SK-N-SH treated with all-trans-retinoic acid at 6 μM for 48 hours (cell line): ENCODE results near the gene CIZ1.

Experiments
- ATAC-seq: fragments of 200-7000 bp; cut with Tn5 transposase; 3 replicates; pipeline ENCODE4 v1.9.1; 2020; ENCODE audit warnings: mild to moderate bottlenecking, moderate library complexity
- ARNTL ChIP-seq: fragments of 450-650 bp; formaldehyde crosslinking; IDR thresholded peaks from 2 replicates; pipeline ENCODE4 v1.5.0; 2020; ENCODE audit warnings: low read depth, mild to moderate bottlenecking, moderate library complexity, borderline replicate concordance
- BACH2 ChIP-seq: fragments of 250-450 bp; sonication (Bioruptor Pico); IDR thresholded peaks from 2 replicates; pipeline ENCODE4 v1.9.0; 2021; ENCODE audit warnings: mild to moderate bottlenecking, borderline replicate concordance
- CSDC2 ChIP-seq: fragments of 250-450 bp; sonication (Bioruptor Pico); IDR thresholded peaks from 2 replicates; pipeline ENCODE4 v1.5.0; 2020; ENCODE audit warnings: mild to moderate bottlenecking, moderate library complexity
- ESRRG ChIP-seq: fragments of 250-450 bp; sonication (Bioruptor Pico); IDR thresholded peaks from 2 replicates; pipeline ENCODE4 v1.6.1; 2021; ENCODE audit warnings: mild to moderate bottlenecking
- ISL1 ChIP-seq: fragments of 250-450 bp; sonication (Bioruptor Pico); IDR thresholded peaks from 2 replicates; pipeline ENCODE4 v2.1.2; 2022; ENCODE audit warnings: mild to moderate bottlenecking, moderate library complexity
- OSR1 ChIP-seq: fragments of 250-450 bp; sonication (Bioruptor Pico); IDR thresholded peaks from 2 replicates; pipeline ENCODE4 v1.8.0; 2022; ENCODE audit warnings: moderate library complexity, mild to moderate bottlenecking, inconsistent platforms
- PPARA ChIP-seq: fragments of 250-450 bp; sonication (Bioruptor Pico); IDR thresholded peaks from 2 replicates; pipeline ENCODE4 v1.5.0; 2020; ENCODE audit warnings: mild to moderate bottlenecking, borderline replicate concordance
- SNAI2 ChIP-seq: fragments of 250-450 bp; sonication (Bioruptor Pico); IDR thresholded peaks from 2 replicates; pipeline ENCODE4 v1.5.0; 2020; ENCODE audit warnings: mild to moderate bottlenecking, moderate library complexity
- TCF4 ChIP-seq: fragments of 250-450 bp; sonication (Bioruptor Pico); IDR thresholded peaks from 2 replicates; pipeline ENCODE4 v1.8.0; 2021; ENCODE audit warnings: mild to moderate bottlenecking, moderate library complexity, borderline replicate concordance
- TOX ChIP-seq: fragments of 250-450 bp; sonication (Bioruptor Pico); IDR thresholded peaks from 2 replicates; pipeline ENCODE4 v1.8.0; 2021; ENCODE audit warnings: mild to moderate bottlenecking, moderate library complexity, borderline replicate concordance
- ZC3H10 ChIP-seq: fragments of 250-450 bp; sonication (Bioruptor Pico); IDR thresholded peaks from 2 replicates; pipeline ENCODE4 v1.5.1; 2021; ENCODE audit warnings: mild to moderate bottlenecking, moderate library complexity
- ZFP3 ChIP-seq: fragments of 250-450 bp; sonication (Bioruptor Pico); IDR thresholded peaks from 2 replicates; pipeline ENCODE4 v1.5.0; 2020; ENCODE audit warnings: mild to moderate bottlenecking, moderate library complexity
- ZFP30 ChIP-seq: fragments of 450-650 bp; formaldehyde crosslinking; IDR thresholded peaks from 2 replicates; pipeline ENCODE4 v1.5.0; 2022; ENCODE audit warnings: mild to moderate bottlenecking, moderate library complexity
- ZNF565 ChIP-seq: fragments of 450-650 bp; formaldehyde crosslinking; conservative IDR thresholded peaks from 2 replicates; pipeline ENCODE4 v1.5.0; 2020; ENCODE audit warnings: low read depth, mild to moderate bottlenecking, moderate library complexity
- ZNF70 ChIP-seq: fragments of 450-650 bp; formaldehyde crosslinking; IDR thresholded peaks from 2 replicates; pipeline ENCODE4 v1.5.0; 2020; ENCODE audit warnings: mild to moderate bottlenecking, moderate library complexity
- ZNF8 ChIP-seq: fragments of 450-650 bp; formaldehyde crosslinking; IDR thresholded peaks from 2 replicates; pipeline ENCODE4 v1.5.0; 2020; ENCODE audit warnings: mild to moderate bottlenecking, moderate library complexity
- TF ChIP-seq, protein P1 (sequence below): fragments of 250-450 bp; sonication (Bioruptor Pico); IDR thresholded peaks from 2 replicates; pipeline ENCODE4 v1.5.1; 2020; ENCODE audit warnings: low read depth, mild to moderate bottlenecking, moderate library complexity
- TF ChIP-seq, protein P2 (sequence below): fragments of 250-450 bp; sonication (Bioruptor Pico); IDR thresholded peaks from 2 replicates; pipeline ENCODE4 v1.5.0; 2020; ENCODE audit warnings: mild to moderate bottlenecking, moderate library complexity

Gene CIZ1

DNA sequence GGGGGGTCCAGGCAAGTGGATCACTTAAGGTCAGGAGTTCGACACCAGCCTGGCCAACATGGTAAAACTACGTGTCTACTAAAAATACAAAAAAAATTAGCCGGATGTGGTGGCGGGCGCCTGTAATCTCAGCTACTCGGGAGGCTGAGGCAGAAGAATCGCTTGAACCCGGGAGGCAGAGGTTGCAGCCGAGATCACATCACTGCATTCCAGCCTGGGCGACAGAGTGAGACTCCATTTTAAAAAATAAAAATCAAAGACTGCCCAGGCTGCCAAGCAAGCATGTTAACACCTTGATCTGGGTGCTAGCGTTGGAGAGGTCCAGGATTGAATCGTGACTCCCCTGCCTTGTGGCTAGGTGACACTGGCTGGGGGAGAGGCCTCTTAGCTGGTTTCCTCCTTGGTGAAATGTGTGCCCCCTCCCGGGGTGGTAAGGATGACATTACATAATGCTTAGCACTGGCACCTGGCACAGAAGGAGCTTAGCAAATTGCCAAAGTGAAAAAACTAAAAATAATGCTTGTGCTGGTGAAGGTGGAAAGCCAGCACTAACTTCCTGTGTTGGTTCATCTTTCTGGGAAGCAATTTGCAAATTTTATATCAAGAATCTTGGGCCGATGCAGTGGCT lies 2.2 kb upstream of the CIZ1 start:
- TF ChIP-seq TOX (CRISPR knock-in tag) (no peak), ESRRG (CRISPR knock-in tag) (no peak), SNAI2 (CRISPR knock-in tag) (no peak), ZNF70 (CRISPR knock-in tag) (no peak), PPARA (CRISPR knock-in tag) (no peak), BACH2 (CRISPR knock-in tag) (no peak), ISL1 (no peak), ZNF8 (no peak), ZNF565 (CRISPR knock-in tag) (no peak), ZFP30 (CRISPR knock-in tag) (no peak), ZC3H10 (CRISPR knock-in tag) (no peak), OSR1 (CRISPR knock-in tag) (no peak), CSDC2 (CRISPR knock-in tag) (no peak)
- TF ChIP-seq, protein P1, sequence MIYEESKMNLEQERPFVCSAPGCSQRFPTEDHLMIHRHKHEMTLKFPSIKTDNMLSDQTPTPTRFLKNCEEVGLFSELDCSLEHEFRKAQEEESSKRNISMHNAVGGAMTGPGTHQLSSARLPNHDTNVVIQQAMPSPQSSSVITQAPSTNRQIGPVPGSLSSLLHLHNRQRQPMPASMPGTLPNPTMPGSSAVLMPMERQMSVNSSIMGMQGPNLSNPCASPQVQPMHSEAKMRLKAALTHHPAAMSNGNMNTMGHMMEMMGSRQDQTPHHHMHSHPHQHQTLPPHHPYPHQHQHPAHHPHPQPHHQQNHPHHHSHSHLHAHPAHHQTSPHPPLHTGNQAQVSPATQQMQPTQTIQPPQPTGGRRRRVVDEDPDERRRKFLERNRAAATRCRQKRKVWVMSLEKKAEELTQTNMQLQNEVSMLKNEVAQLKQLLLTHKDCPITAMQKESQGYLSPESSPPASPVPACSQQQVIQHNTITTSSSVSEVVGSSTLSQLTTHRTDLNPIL (CRISPR knock-in tag): no peak
- TF ChIP-seq, protein P2, sequence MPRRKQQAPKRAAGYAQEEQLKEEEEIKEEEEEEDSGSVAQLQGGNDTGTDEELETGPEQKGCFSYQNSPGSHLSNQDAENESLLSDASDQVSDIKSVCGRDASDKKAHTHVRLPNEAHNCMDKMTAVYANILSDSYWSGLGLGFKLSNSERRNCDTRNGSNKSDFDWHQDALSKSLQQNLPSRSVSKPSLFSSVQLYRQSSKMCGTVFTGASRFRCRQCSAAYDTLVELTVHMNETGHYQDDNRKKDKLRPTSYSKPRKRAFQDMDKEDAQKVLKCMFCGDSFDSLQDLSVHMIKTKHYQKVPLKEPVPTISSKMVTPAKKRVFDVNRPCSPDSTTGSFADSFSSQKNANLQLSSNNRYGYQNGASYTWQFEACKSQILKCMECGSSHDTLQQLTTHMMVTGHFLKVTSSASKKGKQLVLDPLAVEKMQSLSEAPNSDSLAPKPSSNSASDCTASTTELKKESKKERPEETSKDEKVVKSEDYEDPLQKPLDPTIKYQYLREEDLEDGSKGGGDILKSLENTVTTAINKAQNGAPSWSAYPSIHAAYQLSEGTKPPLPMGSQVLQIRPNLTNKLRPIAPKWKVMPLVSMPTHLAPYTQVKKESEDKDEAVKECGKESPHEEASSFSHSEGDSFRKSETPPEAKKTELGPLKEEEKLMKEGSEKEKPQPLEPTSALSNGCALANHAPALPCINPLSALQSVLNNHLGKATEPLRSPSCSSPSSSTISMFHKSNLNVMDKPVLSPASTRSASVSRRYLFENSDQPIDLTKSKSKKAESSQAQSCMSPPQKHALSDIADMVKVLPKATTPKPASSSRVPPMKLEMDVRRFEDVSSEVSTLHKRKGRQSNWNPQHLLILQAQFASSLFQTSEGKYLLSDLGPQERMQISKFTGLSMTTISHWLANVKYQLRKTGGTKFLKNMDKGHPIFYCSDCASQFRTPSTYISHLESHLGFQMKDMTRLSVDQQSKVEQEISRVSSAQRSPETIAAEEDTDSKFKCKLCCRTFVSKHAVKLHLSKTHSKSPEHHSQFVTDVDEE (CRISPR knock-in tag): no peak
- no peak for ATAC-seq

DNA sequence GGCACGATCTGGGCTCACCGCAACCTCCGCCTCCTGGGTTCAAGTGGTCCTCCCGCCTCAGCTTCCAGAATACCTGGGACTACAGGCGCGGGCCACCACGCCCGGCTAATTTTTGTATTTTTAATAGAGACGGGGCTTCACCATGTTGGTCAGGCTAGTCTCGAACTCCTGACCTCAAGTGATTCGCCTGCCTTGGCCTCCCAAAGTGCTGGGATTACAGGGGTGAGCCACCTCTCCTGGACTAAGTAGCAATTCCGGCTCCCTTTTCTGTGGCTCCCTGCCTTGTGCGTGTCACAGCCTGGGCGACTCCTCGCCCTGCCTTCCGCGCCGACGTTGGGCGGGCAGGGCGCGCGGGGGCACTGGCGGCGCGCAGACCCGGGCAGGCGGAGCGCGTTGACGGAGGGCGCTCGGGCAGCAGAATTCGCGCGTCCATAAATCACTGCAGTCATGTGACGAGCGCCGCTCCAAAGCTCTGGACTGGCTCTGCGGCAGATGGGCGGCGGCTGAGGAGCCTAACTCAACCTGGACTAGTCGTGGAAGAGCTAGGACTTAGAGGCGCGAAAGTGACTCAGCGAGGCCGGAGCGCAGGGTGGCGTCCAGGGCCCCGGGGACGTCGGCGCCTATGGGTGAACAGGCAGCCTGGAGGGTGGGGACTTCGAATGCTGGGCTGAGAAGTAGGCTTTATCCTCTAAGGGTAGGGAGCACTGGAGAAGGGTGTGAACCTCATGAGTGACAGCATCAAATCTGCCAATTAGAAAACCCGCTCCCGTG lies 1.4 kb upstream of the CIZ1 start:
- peak; percentile 75 for ATAC-seq
- TF ChIP-seq ZNF70 (CRISPR knock-in tag) (no peak), TCF4 (CRISPR knock-in tag) (no peak), ZFP3 (CRISPR knock-in tag) (peak; percentile 27; the same call in 1 of the 2 replicates), CSDC2 (CRISPR knock-in tag) (peak; percentile 36; the same call in 1 of the 2 replicates), PPARA (CRISPR knock-in tag) (no peak)
- TF ChIP-seq, protein P2 (CRISPR knock-in tag): peak; percentile 70; the same call in 1 of the 2 replicates

DNA sequence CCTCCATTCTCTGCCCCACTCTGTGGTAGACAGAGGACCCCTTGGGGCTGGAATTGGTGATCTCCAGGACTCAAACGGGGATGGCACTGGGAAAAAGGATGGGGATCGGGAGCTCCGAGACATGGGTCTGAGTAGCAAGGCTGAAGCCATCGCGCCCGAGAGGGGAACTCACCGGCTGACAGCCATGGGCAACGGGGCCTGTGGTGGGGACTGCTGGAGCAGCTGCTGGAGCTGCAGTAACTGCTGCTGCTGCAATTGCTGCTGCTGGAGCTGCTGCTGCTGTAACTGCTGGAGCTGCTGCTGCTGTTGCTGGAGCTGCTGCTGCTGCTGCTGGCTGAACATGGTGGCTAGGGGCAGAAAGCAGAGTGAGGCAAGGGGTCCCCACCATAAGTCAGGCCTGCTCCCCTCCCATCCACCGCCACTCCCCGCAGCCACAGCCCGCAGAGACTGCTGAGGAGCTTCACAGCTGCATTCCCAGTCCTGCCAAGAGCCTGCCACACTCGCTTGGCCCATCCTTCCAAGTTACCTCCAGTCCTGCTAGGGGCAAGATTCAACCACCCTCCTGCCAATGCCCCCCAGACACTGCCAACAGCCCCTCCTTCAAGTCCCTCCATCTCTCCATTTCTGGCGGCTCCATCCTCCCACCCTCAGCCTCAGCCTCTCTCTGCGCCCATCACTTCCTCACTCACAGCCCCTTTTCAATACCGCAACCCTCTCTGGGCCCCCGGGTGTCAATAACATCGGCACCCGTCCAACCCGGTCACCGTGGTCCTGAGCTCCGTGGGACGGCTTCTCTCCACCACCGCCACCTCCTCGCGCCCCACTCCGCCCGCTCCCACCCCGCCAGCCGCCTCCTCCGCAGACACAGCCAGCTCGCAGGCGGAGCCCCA lies 611 bp downstream of the CIZ1 start:
- TF ChIP-seq, protein P2 (CRISPR knock-in tag): no peak
- no peak for TF ChIP-seq CSDC2 (CRISPR knock-in tag)
- TF ChIP-seq ZC3H10 (CRISPR knock-in tag): no peak
- TF ChIP-seq ZFP3 (CRISPR knock-in tag): no peak
- TF ChIP-seq, protein P1 (CRISPR knock-in tag): no peak
- TF ChIP-seq TCF4 (CRISPR knock-in tag): no peak
- no peak for TF ChIP-seq ZNF565 (CRISPR knock-in tag)
- TF ChIP-seq ARNTL (CRISPR knock-in tag): no peak
- peak; percentile 20 for ATAC-seq
